Astrocyte (in vitro differentiated cells and primary cell): ENCODE measurements around the gene TFPI2. TPM values are rescaled to one million over a fixed set of nuclear protein-coding genes. Genes with fewer than 3 reads are reported as not detected.

Experiments used
- DNase-seq: peaks from one replicate; pipeline ENCODE4 v3.0.0-alpha.2; 2010; ENCODE audit warnings: low read depth
- FAIRE-seq: peaks from 2 replicates; lab custom pipeline; 2011; peaks lifted over from hg19 to GRCh38; lab: Jason Lieb, UNC
- H2AFZ ChIP-seq: 2 replicates; pipeline ENCODE4 v1.6.0; 2012; ENCODE audit warnings: low read depth, low read length, inconsistent platforms
- H3K27ac ChIP-seq: 2 replicates; pipeline ENCODE4 v1.5.1; 2011; ENCODE audit warnings: low read depth, low read length, inconsistent platforms
- H3K27me3 ChIP-seq: 2 replicates; pipeline ENCODE4 v1.6.0; 2011; ENCODE audit warnings: low read length, inconsistent platforms; ENCODE audit not compliant: insufficient read depth
- H3K36me3 ChIP-seq: 2 replicates; pipeline ENCODE4 v1.5.1; 2011; ENCODE audit warnings: low read length, inconsistent platforms; ENCODE audit not compliant: insufficient read depth
- H3K4me1 ChIP-seq: 2 replicates; pipeline ENCODE4 v1.5.1; 2011; ENCODE audit warnings: low read length, inconsistent platforms; ENCODE audit not compliant: insufficient read depth
- H3K4me2 ChIP-seq: 2 replicates; pipeline ENCODE4 v1.6.0; 2012; ENCODE audit warnings: low read length, inconsistent platforms
- H3K4me3 ChIP-seq: 2 replicates; pipeline ENCODE4 v1.5.1; 2011; ENCODE audit warnings: low read depth, mild to moderate bottlenecking, low read length, inconsistent platforms; ENCODE audit not compliant: insufficient read depth
- H3K79me2 ChIP-seq: 2 replicates; pipeline ENCODE4 v1.6.0; 2012; ENCODE audit warnings: mild to moderate bottlenecking, low read length, inconsistent platforms; ENCODE audit not compliant: insufficient read depth
- H3K9ac ChIP-seq: 2 replicates; pipeline ENCODE4 v1.6.0; 2012; ENCODE audit warnings: mild to moderate bottlenecking, low read length, inconsistent platforms
- H3K9me3 ChIP-seq: 2 replicates; pipeline ENCODE4 v1.5.1; 2012; ENCODE audit warnings: low read depth, mild to moderate bottlenecking, low read length, inconsistent platforms; ENCODE audit not compliant: insufficient read depth
- H4K20me1 ChIP-seq: 2 replicates; pipeline ENCODE4 v1.6.0; 2012; ENCODE audit warnings: low read length, inconsistent platforms; ENCODE audit not compliant: insufficient read depth
- H3K27ac Mint-ChIP-seq: one replicate; pipeline ENCODE4 v1.8.0; 2021; ENCODE audit warnings: mild to moderate bottlenecking, mixed read lengths; ENCODE audit not compliant: unreplicated experiment
- H3K27me3 Mint-ChIP-seq: one replicate; pipeline ENCODE4 v1.8.0; 2021; ENCODE audit warnings: low read depth, mixed read lengths; ENCODE audit not compliant: unreplicated experiment
- H3K36me3 Mint-ChIP-seq: one replicate; pipeline ENCODE4 v1.8.0; 2021; ENCODE audit warnings: low read depth, mixed read lengths; ENCODE audit not compliant: unreplicated experiment
- H3K4me1 Mint-ChIP-seq: one replicate; pipeline ENCODE4 v1.8.0; 2021; ENCODE audit warnings: low read depth, mixed read lengths; ENCODE audit not compliant: unreplicated experiment
- H3K4me3 Mint-ChIP-seq: one replicate; pipeline ENCODE4 v1.8.0; 2021; ENCODE audit warnings: mild to moderate bottlenecking, moderate library complexity, mixed read lengths; ENCODE audit not compliant: unreplicated experiment
- H3K9me3 Mint-ChIP-seq: one replicate; pipeline ENCODE4 v1.8.0; 2021; ENCODE audit warnings: mild to moderate bottlenecking, mixed read lengths; ENCODE audit not compliant: unreplicated experiment
- EZH2 ChIP-seq: IDR thresholded peaks from 2 replicates; pipeline ENCODE4 v1.6.1; 2012; ENCODE audit warnings: mild to moderate bottlenecking, low read length, inconsistent platforms; ENCODE audit not compliant: insufficient read depth
- total RNA-seq: library from RNA; stranded (reverse); gene quantifications from 2 replicates; pipeline ENCODE4 v1.2.1, GENCODE V29; 2021
- TF ChIP-seq, protein P1 (sequence below): IDR thresholded peaks from 2 replicates; pipeline ENCODE4 v1.5.1; 2011; ENCODE audit warnings: low read depth, mild to moderate bottlenecking, inconsistent platforms, low read length, moderate library complexity; ENCODE audit not compliant: insufficient read depth

TFPI2 gene
- total RNA-seq, 1 donor from 2014 or later, result 74.8 TPM

DNA sequence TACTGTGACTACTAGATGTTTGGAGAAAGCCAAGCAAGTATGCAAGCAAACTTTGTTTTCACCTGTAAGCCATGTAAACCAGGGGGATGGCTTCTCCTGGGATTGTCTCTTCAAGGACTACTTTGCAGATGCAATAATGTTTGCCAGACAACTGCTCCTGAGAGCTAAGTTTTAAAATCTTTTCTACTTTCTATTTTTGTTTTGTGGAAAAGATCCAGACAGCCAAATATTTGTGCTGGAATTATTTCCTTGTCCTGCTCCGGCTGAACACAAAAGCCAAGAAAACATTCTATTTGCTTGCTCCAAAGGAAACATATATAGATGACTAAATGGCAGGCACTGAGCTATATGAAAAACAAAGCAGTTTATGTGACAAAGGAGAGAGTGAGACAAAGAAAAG is 51.6 kb downstream of the TFPI2 start:
- Histone ChIP-seq H3K9ac (no peak overlapping the region), H3K27ac (no peak overlapping the region), H3K27me3 (no peaks in the 10 kb centered on the region), H3K79me2 (no peaks in the 10 kb centered on the region), H3K4me2 (no peak overlapping the region), H3K4me3 (no peak overlapping the region), H4K20me1 (no peaks in the 10 kb centered on the region), H3K4me1 (no peaks in the 10 kb centered on the region), H3K9me3 (no peaks in the 10 kb centered on the region), H2AFZ (no peak overlapping the region), H3K36me3 (no peaks in the 10 kb centered on the region)
- FAIRE-seq (no peak), DNase-seq (no peak)
- Mint-ChIP-seq H3K27me3 (no peaks in the 10 kb centered on the region), H3K4me3 (no peak overlapping the region), H3K4me1 (peaks cover 12% of the 10 kb centered on the region), H3K27ac (no peak overlapping the region), H3K36me3 (no peaks in the 10 kb centered on the region), H3K9me3 (no peaks in the 10 kb centered on the region)
- no peak for TF ChIP-seq EZH2
- TF ChIP-seq, protein P1, sequence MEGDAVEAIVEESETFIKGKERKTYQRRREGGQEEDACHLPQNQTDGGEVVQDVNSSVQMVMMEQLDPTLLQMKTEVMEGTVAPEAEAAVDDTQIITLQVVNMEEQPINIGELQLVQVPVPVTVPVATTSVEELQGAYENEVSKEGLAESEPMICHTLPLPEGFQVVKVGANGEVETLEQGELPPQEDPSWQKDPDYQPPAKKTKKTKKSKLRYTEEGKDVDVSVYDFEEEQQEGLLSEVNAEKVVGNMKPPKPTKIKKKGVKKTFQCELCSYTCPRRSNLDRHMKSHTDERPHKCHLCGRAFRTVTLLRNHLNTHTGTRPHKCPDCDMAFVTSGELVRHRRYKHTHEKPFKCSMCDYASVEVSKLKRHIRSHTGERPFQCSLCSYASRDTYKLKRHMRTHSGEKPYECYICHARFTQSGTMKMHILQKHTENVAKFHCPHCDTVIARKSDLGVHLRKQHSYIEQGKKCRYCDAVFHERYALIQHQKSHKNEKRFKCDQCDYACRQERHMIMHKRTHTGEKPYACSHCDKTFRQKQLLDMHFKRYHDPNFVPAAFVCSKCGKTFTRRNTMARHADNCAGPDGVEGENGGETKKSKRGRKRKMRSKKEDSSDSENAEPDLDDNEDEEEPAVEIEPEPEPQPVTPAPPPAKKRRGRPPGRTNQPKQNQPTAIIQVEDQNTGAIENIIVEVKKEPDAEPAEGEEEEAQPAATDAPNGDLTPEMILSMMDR, result no peak

DNA sequence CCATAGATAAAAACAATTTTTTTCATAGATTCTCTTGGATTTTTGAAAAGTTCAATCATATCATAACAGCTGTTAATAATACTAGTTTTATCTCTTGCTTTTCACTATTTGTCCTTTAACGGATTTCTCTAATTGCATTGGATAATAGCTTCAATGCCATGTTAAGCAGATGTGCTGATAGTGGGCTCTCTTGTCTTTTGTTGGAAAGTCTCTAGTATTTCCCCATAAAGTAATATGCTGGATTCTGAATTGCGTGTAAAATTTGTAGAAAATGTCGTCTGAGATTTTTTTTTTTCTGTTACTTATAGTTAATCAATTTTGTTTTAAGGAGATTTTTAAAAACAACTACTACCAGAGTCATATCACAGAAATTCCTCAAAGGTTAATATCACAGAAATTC is 53.3 kb downstream of the TFPI2 start:
- H3K9ac ChIP-seq, result no peak overlapping the region
- H4K20me1 ChIP-seq, result no peaks in the 10 kb centered on the region
- no peaks in the 10 kb centered on the region for H3K9me3 Mint-ChIP-seq
- no peak overlapping the region for H3K4me2 ChIP-seq
- H3K4me3 ChIP-seq, result no peak overlapping the region
- DNase-seq (no peak), FAIRE-seq (no peak)
- TF ChIP-seq, protein P1, result no peak
- no peak for TF ChIP-seq EZH2
- H3K27ac Mint-ChIP-seq, result no peak overlapping the region
- H3K36me3 Mint-ChIP-seq, result no peaks in the 10 kb centered on the region
- no peaks in the 10 kb centered on the region for H3K27me3 Mint-ChIP-seq
- no peak overlapping the region for H2AFZ ChIP-seq
- no peak overlapping the region for H3K27ac ChIP-seq
- H3K4me3 Mint-ChIP-seq, result no peak overlapping the region
- H3K27me3 ChIP-seq, result no peaks in the 10 kb centered on the region
- H3K79me2 ChIP-seq, result no peaks in the 10 kb centered on the region
- peaks cover 6% of the 10 kb centered on the region for H3K4me1 Mint-ChIP-seq
- no peaks in the 10 kb centered on the region for H3K4me1 ChIP-seq
- no peaks in the 10 kb centered on the region for H3K36me3 ChIP-seq
- H3K9me3 ChIP-seq, result no peaks in the 10 kb centered on the region

DNA sequence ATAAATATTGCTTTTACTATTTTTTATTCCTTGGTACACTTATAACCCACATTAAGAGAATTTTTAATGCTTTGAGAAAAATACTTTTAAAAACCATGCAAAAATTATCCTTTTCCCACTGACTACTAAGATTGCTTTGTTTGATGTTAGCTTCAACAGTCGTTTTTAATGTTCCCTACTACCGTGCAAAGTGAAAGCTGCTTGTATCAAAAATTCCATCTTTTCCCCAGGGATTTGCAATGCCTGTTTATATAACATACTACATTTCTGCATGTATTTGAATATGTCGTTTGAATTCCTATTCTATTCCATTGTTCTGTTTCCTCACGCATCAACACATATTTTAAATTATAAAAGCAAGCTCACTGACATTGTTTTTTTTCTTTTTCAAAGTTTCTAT is 54.4 kb downstream of the TFPI2 start:
- Histone ChIP-seq H4K20me1 (no peaks in the 10 kb centered on the region), H3K79me2 (no peaks in the 10 kb centered on the region), H3K4me2 (peak overlapping the region; percentile 30), H2AFZ (no peak overlapping the region), H3K9me3 (no peaks in the 10 kb centered on the region), H3K27me3 (no peaks in the 10 kb centered on the region), H3K27ac (no peak overlapping the region), H3K9ac (no peak overlapping the region), H3K36me3 (no peaks in the 10 kb centered on the region), H3K4me3 (no peak overlapping the region), H3K4me1 (no peaks in the 10 kb centered on the region)
- FAIRE-seq, result no peak
- Mint-ChIP-seq H3K27ac (no peak overlapping the region), H3K36me3 (no peaks in the 10 kb centered on the region), H3K4me1 (peaks cover 6% of the 10 kb centered on the region), H3K9me3 (no peaks in the 10 kb centered on the region), H3K27me3 (no peaks in the 10 kb centered on the region), H3K4me3 (no peak overlapping the region)
- TF ChIP-seq, protein P1, result no peak
- TF ChIP-seq EZH2, result no peak
- DNase-seq, result no peak
